Astrocyte of the cerebellum (primary cell): ENCODE data around the gene VSTM2L.

ENCODE experiments used
- DNase-seq: peaks from one replicate; pipeline ENCODE4 v3.0.0-alpha.2; 2011; ENCODE audit warnings: low read depth
- H3K4me3 ChIP-seq: 2 replicates; pipeline ENCODE4 v1.5.1; 2011; ENCODE audit warnings: mild to moderate bottlenecking, low read depth, low read length, moderate library complexity
- CTCF ChIP-seq: IDR thresholded peaks from 2 replicates; pipeline ENCODE4 v1.5.1; 2012; ENCODE audit warnings: low read length, low read depth, moderate library complexity, mild to moderate bottlenecking; ENCODE audit errors: missing control alignments
- in situ Hi-C: cut with HindIII; loops from 2 replicates; pipeline ENCODE4 v1.10.0; 2017; ENCODE audit warnings: low sequenced_read_pairs

VSTM2L gene

GRCh38 chr20:37885593-37886503, 17.1 kb upstream of the VSTM2L start:
- TF ChIP-seq CTCF = no peak
- no peak for DNase-seq
- no peak overlapping the region for H3K4me3 ChIP-seq
- in situ Hi-C loops = no loop called here

DNA sequence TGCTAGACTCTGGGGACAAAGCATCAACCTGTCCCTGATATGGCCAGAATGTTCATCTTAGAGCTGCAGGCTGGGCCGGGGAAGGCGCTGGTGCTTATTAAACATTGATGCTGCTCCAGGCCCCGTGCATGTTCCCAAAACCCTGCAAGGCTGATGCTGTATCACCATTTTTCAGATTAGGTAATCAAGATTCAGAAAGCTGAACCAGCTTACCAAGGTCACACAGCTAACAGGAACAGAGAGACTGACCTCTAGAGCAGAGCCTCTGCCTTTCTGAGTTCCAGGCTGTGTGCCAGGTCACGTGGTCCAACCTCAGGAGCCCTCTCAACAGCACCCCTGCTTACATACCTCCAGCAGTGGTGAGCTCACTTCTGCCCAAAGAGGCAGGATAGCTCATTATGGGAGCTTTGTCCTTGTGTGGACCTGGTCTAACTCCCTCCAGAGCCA, 16.1 kb upstream of the VSTM2L start:
- H3K4me3 ChIP-seq = no peak overlapping the region
- TF ChIP-seq CTCF = no peak
- in situ Hi-C loops = no loop called here
- no peak for DNase-seq

DNA sequence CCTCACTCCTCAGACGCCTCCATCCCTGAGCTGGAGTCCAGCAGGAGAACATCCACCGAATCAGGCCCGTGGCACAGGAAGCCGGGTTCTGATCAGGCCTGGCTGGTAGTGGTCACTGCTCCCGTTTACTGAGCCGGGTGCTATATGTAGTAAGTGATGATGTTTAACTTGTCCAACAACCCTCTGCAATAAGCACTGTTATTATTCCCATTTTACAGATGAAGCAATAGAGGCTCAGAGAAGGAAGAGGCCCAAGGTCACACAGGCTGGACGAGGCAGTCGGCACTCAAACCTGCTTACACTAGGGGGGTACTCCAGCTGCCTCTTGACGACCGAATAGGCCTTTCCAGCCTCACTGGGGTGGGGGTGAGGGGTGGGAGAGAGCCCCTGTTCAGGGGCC, 14.3 kb upstream of the VSTM2L start:
- no peak for TF ChIP-seq CTCF
- DNase-seq = no peak
- no peak overlapping the region for H3K4me3 ChIP-seq
- in situ Hi-C loops = no loop called here

DNA sequence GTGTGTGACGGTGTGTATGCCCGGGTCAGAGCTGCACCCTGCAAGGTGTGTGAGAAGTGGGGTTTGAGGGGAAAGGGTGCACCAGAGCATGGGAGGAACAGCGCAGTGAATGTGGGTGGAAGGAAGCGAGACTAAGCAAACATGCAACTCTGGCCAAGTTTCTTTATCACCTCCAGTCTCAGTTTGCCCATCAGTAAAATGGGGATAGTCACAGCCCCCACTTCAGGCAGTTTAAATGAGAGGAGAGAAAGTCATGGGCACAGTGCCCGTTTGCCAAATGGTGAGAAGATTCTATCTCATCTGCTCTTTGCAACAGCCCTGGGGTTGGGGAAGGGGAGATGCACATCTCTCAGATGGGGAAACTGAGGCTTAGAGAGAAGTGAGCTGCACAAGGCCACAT, 12.8 kb upstream of the VSTM2L start:
- in situ Hi-C loops = no loop called here

DNA sequence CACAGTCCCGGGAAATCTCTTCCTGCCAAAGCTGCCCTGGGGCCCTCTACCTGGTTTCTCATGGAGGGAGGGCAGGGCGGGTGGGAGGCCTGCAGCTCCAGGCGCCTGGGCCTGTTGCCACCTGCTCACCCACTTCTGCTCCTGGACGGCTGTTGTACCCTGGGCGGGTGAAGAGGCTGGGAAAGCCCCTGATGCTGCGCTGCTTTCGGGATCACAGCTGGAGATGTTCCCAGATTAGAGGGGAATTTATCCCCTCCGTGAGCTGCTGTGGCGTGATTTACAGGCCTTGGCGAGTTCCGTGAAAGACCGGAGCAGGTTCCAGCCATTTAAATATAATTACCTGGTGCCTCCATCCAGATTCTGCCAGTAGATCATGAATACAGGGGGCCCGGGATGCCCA, 12.3 kb upstream of the VSTM2L start:
- in situ Hi-C loops = no loop called here
- no peak overlapping the region for H3K4me3 ChIP-seq
- TF ChIP-seq CTCF = no peak
- DNase-seq = no peak

More for the DNA sequence above, 12.8 kb upstream of the VSTM2L start:
- H3K4me3 ChIP-seq = no peak overlapping the region
- TF ChIP-seq CTCF = no peak
- DNase-seq = no peak

GRCh38 chr20:37892001-37892400, 10.9 kb upstream of the VSTM2L start:
- H3K4me3 ChIP-seq = no peak overlapping the region
- TF ChIP-seq CTCF = no peak
- in situ Hi-C loops = no loop called here
- no peak for DNase-seq
